Panc1 (cell line): ENCODE measurements around the gene MEF2D.

Source experiments
- POLR2AphosphoS5 ChIP-seq: IDR thresholded peaks from 2 replicates; pipeline ENCODE4 v1.6.1; 2012; ENCODE audit warnings: mild to moderate bottlenecking, low read depth, low read length, moderate library complexity
- SIN3A ChIP-seq: IDR thresholded peaks from 2 replicates; pipeline ENCODE4 v1.6.1; 2012; ENCODE audit warnings: low read depth, mild to moderate bottlenecking, low read length, moderate library complexity, borderline replicate concordance; ENCODE audit not compliant: insufficient read depth
- TF ChIP-seq, protein P1 (sequence below): fragments of 450-650 bp; IDR thresholded peaks from 2 replicates; pipeline ENCODE4 v1.5.1; 2017; ENCODE audit warnings: mild to moderate bottlenecking

DNA sequence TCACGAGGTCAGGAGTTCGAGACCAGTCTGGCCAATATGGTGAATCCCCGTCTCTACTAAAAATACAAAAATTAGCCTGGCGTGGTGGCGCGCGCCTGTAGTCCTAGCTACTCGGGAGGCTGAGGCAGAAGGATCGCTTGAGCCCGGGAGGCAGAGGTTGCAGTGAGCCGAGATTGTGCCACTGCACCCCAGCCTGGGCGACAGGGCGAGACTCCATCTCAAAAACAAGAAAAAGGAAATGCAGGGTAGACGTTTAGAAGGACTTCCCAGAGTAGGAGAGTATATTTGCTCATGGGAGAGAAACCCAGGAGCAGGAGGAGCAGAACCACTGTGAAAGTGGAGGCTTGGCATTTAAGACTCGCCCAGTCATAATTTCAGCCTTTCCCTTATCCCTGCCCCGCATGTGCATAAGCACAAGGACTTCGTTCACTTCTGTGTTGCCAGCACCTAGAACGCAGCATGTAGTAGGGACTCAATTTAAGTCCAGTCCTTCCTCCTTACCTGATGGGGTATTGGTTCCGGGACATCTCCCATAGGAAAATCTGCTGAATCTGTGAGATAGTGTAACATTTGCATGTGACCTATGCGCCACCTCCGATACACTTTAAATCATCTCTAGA, 5.2 kb upstream of the MEF2D start:
- TF ChIP-seq, protein P1, sequence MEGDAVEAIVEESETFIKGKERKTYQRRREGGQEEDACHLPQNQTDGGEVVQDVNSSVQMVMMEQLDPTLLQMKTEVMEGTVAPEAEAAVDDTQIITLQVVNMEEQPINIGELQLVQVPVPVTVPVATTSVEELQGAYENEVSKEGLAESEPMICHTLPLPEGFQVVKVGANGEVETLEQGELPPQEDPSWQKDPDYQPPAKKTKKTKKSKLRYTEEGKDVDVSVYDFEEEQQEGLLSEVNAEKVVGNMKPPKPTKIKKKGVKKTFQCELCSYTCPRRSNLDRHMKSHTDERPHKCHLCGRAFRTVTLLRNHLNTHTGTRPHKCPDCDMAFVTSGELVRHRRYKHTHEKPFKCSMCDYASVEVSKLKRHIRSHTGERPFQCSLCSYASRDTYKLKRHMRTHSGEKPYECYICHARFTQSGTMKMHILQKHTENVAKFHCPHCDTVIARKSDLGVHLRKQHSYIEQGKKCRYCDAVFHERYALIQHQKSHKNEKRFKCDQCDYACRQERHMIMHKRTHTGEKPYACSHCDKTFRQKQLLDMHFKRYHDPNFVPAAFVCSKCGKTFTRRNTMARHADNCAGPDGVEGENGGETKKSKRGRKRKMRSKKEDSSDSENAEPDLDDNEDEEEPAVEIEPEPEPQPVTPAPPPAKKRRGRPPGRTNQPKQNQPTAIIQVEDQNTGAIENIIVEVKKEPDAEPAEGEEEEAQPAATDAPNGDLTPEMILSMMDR, result no peak
- TF ChIP-seq SIN3A (no peak), POLR2AphosphoS5 (no peak)
